ENCODE results near the gene LRIT2. TPM values are rescaled to one million over a fixed set of nuclear protein-coding genes. Genes with fewer than 3 reads are reported as not detected.

LRIT2 gene
- polyA plus RNA-seq, 4 donors: not detected

Other genes with a start within 250 kb of the LRIT2 start
- gene GHITM, start 86.0 kb downstream of the LRIT2 start, polyA plus RNA-seq (ENCODE audit: insufficient read length in 4 of 4): 100 to 1,000 TPM; 116 to 191 (median 175) TPM
- 1 to 10 TPM in 2 of 4 donors, under 1 TPM in 1, not detected in 1; 0.19 to 1.5 (median 1.0) TPM for gene GPR15LG, start 51.7 kb downstream of the LRIT2 start, polyA plus RNA-seq (ENCODE audit: insufficient read length in 4 of 4)
- gene CDHR1, start 31.0 kb downstream of the LRIT2 start, polyA plus RNA-seq (ENCODE audit: insufficient read length in 4 of 4): 1 to 10 TPM in 1 of 4 donors, under 1 TPM in 3; 0.14 to 1.2 (median 0.88) TPM
- gene LRIT1, start 16.0 kb upstream of the LRIT2 start, polyA plus RNA-seq (ENCODE audit: insufficient read length in 4 of 4): not detected
- not detected for gene RGR, start 19.5 kb upstream of the LRIT2 start, polyA plus RNA-seq (ENCODE audit: insufficient read length in 4 of 4)
- gene CCSER2, start 103.0 kb upstream of the LRIT2 start, polyA plus RNA-seq (ENCODE audit: insufficient read length in 4 of 4): 10 to 100 TPM; 26.2 to 37.1 (median 32.7) TPM